ENCODE data around the gene CCT8.

The CCT8 gene, protein sequence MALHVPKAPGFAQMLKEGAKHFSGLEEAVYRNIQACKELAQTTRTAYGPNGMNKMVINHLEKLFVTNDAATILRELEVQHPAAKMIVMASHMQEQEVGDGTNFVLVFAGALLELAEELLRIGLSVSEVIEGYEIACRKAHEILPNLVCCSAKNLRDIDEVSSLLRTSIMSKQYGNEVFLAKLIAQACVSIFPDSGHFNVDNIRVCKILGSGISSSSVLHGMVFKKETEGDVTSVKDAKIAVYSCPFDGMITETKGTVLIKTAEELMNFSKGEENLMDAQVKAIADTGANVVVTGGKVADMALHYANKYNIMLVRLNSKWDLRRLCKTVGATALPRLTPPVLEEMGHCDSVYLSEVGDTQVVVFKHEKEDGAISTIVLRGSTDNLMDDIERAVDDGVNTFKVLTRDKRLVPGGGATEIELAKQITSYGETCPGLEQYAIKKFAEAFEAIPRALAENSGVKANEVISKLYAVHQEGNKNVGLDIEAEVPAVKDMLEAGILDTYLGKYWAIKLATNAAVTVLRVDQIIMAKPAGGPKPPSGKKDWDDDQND

DNA sequence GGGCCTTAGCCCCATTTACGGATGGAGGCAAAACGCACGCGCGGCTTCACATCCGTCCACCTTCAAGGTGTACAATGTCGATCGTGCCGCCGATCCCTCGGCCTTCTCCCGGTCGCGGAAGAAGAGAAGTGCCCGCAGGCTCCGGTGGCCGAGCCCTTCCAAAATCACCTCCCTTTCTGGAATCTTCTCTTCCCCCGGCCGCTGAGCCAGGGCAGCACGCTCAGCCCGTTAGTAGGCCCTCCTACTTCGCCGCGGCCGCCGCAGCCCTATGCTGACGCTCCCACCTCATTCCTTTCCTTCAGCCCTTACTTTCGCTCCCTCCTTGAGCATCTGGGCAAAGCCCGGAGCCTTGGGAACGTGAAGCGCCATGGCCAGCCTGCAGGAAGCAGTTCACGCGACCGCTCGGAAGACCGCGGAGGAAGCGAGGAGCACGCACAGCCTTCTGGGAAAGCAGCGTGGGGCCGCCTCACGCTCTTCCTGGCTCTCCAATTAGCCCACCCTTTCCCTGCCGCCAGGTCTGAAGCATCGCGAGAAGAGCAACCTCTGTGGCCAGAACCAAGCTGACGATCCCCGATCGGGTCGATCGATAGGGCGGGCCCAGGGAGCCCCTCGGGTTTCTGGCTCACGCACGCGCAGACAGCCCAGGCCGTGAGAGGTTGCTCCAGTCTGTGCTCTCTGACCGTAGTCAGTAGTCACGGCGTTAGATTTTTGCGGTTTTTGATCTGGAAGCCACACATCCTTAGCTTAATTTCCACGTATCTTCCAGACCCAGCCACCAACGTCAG is at the start of gene CCT8:
Gene CCT8, minus strand, starts transcription at position 427 of the 785 bp plus-strand sequence. Its CDS starts 58 bp downstream, at position 369.
- TF ChIP-seq MYC (IDR thresholded peaks at IDR 0.05; ENCODE audit: low read depth, low read length) (peak; percentile 92), POLR2A (IDR thresholded peaks at IDR 0.05; ENCODE audit: extremely low read depth, insufficient read length) (peak; percentile 89)
- TF ChIP-seq, protein P1, sequence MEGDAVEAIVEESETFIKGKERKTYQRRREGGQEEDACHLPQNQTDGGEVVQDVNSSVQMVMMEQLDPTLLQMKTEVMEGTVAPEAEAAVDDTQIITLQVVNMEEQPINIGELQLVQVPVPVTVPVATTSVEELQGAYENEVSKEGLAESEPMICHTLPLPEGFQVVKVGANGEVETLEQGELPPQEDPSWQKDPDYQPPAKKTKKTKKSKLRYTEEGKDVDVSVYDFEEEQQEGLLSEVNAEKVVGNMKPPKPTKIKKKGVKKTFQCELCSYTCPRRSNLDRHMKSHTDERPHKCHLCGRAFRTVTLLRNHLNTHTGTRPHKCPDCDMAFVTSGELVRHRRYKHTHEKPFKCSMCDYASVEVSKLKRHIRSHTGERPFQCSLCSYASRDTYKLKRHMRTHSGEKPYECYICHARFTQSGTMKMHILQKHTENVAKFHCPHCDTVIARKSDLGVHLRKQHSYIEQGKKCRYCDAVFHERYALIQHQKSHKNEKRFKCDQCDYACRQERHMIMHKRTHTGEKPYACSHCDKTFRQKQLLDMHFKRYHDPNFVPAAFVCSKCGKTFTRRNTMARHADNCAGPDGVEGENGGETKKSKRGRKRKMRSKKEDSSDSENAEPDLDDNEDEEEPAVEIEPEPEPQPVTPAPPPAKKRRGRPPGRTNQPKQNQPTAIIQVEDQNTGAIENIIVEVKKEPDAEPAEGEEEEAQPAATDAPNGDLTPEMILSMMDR (IDR thresholded peaks at IDR 0.05; ENCODE audit: low read depth, low read length) = no peak
- TF ChIP-seq, protein P2, sequence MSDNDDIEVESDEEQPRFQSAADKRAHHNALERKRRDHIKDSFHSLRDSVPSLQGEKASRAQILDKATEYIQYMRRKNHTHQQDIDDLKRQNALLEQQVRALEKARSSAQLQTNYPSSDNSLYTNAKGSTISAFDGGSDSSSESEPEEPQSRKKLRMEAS (IDR thresholded peaks at IDR 0.05; ENCODE audit: low read depth, low read length) = peak; percentile 88
- peak; percentile 99 for DNase-seq (ENCODE audit: low read depth)
- H3K4me3 ChIP-seq (ENCODE audit: low read depth, low read length) = peak within 1 kb of the TSS; percentile 89

DNA sequence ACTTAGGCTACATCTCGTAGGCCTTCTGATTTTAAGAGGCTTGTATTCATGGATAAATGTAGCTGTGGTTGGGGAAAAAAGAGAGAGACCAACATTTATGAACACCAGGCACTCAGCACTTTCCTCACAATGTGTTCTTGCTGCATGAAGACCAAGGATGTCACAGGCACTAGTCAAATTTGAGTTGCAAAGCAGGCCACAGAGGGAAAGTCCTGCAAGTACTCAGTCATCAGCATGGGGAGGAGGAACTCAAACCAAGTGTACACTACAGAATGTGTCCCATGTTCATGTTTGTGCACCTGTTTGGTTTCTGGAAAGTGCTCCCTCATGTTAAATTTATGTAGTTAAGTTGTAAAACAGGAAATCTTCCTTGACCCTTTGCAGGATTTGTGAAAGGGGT is 48.3 kb upstream of the CCT8 start:
- TF ChIP-seq POLR2A (IDR thresholded peaks at IDR 0.05; ENCODE audit: extremely low read depth, insufficient read length) (no peak), MYC (IDR thresholded peaks at IDR 0.05; ENCODE audit: low read depth, low read length) (no peak)
- TF ChIP-seq, protein P1 (IDR thresholded peaks at IDR 0.05; ENCODE audit: low read depth, low read length) = no peak
- TF ChIP-seq, protein P2 (IDR thresholded peaks at IDR 0.05; ENCODE audit: low read depth, low read length) = no peak
- no peak overlapping the region for H3K4me3 ChIP-seq (ENCODE audit: low read depth, low read length)
- DNase-seq (ENCODE audit: low read depth) = no peak

DNA sequence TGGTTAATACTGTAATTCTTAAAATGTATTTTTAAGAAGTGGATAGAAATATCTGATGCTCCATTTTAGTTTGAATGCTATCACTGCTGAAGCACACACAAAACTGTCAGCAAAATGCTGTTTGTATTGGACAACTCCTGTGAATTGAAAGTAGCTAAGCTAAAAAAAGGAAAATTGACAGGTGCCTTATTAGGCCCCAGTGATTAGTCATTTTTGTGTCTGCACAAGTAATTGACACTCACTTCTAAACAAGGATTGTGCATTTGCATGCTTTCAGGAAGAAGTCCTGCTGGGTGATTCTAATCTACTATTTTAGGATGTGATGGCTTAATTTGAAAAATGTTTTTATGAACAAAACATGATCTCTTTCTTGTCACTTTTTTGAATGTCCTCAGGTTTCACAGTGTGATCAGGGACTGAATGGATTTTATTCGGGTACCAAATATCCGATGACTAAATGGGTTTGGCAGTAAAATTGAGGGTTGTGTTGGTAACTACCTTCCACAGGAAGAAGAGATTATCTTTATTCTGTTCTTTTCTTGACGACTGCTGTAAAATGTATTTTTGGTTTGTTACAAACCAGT is 44.0 kb upstream of the CCT8 start:
- no peak overlapping the region for H3K4me3 ChIP-seq (ENCODE audit: low read depth, low read length)
- TF ChIP-seq, protein P2 (IDR thresholded peaks at IDR 0.05; ENCODE audit: low read depth, low read length) = no peak
- TF ChIP-seq, protein P1 (IDR thresholded peaks at IDR 0.05; ENCODE audit: low read depth, low read length) = no peak
- no peak for TF ChIP-seq MYC (IDR thresholded peaks at IDR 0.05; ENCODE audit: low read depth, low read length)
- TF ChIP-seq POLR2A (IDR thresholded peaks at IDR 0.05; ENCODE audit: extremely low read depth, insufficient read length) = no peak
- no peak for DNase-seq (ENCODE audit: low read depth)

DNA sequence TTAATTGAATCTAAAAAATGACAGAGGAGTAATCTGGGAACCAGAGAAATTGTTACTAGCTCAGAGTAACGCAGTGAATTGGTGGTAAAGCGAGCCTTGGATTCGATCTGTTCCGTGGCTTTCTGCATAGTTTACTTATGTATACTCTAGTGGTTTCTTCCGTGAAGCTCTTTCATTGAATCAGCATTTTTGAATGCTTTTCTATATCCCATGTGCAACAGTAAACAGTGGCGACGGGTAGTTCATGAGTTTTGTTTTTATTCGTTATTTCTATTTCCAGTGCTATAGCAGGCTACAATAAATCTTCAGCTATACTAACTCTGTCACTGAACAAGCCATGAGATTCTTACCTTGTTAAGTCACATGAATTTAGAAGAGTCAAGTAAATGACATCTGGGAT is 42.5 kb upstream of the CCT8 start:
- TF ChIP-seq, protein P1 (IDR thresholded peaks at IDR 0.05; ENCODE audit: low read depth, low read length) = no peak
- DNase-seq (ENCODE audit: low read depth) = no peak
- no peak overlapping the region for H3K4me3 ChIP-seq (ENCODE audit: low read depth, low read length)

DNA sequence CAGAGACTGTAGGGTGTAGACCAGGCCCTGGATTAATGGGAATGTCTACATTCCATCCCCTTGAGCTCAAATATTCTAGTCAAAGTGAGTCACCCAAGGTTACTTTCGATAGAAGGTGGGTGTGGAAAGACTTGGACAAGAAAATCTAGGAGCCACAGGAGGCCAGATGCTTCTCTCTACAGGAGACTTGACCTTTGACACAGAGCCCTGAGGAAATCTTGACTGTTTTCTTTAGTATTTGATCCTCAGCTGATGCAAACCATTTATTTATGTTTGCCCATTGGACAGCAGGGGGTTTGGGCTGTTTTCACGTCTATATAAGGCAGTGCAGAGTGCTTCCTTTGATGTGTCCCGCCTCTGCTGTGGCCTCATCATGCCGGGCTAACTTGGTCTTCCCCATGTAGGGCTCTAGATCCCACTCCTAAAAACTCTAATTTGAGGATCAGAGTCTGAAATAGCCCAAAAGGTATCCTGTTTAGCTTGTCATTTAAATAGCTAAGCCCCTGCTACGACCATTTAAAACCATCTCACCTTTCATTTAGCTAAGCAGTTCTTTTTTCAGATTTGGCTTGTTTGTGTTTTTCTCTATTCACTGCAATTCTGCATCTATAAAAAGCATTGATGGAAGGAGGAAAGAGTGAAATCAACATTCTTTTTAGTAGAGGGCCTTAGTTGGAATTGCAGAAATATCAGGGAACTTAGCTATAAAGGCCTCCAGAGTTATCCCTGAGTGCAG is 41.5 kb upstream of the CCT8 start:
- no peak overlapping the region for H3K4me3 ChIP-seq (ENCODE audit: low read depth, low read length)
- TF ChIP-seq, protein P1 (IDR thresholded peaks at IDR 0.05; ENCODE audit: low read depth, low read length) = no peak
- TF ChIP-seq, protein P2 (IDR thresholded peaks at IDR 0.05; ENCODE audit: low read depth, low read length) = no peak
- no peak for TF ChIP-seq POLR2A (IDR thresholded peaks at IDR 0.05; ENCODE audit: extremely low read depth, insufficient read length)
- TF ChIP-seq MYC (IDR thresholded peaks at IDR 0.05; ENCODE audit: low read depth, low read length) = no peak
- no peak for DNase-seq (ENCODE audit: low read depth)

All from NB4 (cell line).